Measurements from ENCODE around the gene LDLR. TPM values are rescaled to one million over a fixed set of nuclear protein-coding genes. Genes with fewer than 3 reads are reported as not detected.
"Not testable (repeated sequence)": the region's sequence is repeated elsewhere in the genome, so short reads cannot be mapped to it uniquely, and the experiment has no call there.

LDLR gene
- total RNA-seq, 1 donor from 2014 or later, result 123 TPM

DNA sequence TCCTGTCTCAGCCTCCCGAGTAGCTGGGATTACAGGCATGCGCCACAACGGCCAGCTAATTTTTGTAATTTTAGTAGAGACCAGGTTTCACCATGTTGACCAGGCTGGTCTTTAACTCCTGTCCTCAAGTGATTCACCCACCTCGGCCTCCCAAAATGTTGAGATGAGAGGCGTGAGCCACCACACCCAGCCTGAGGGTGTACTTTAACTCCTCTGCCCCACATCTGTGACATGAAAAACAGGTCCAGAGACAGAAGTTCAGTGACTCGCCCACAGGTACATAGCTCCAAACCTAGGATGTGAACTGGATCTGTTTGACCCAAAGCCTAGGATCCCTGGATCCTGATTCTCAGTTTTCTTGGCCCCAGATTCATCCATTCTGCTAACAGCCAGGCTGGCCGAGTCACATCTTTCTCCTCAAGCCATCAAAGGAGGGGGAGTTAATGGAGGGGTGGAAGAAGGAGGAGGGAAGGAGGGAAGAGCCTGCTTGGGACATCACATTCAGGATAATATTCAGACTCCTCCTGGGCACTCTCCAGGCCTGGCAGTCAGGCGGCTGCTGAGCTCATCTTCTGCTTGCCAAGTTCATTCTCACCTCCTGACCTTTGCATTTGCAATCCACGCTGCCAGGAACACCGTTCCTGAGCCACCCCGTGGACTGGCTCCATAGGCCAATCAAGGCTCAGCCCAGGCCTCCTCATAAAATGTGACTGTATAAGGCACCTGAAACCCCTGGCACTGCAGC lies 63.2 kb downstream of the LDLR start:
- peak; percentile 84 for DNase-seq (ENCODE audit: low read depth)
- TF ChIP-seq CTCF (conservative IDR thresholded peaks at IDR 0.05; ENCODE audit: low read depth, low read length), result no peak
- no peak overlapping the region for H3K4me3 ChIP-seq (ENCODE audit: low read depth, low read length)

GRCh38 chr19:11154683-11155047 lies 65.4 kb downstream of the LDLR start:
- TF ChIP-seq CTCF (conservative IDR thresholded peaks at IDR 0.05; ENCODE audit: low read depth, low read length), result no peak
- DNase-seq (ENCODE audit: low read depth), result no peak
- peak overlapping the region; percentile 67 for H3K4me3 ChIP-seq (ENCODE audit: low read depth, low read length)

GRCh38 chr19:11155373-11156120 lies 66.3 kb downstream of the LDLR start, which contains the start of gene SPC24:
TSS of gene SPC24 (minus strand) at chr19:11155782. CDS start at chr19:11155776, 6 bp downstream.
- TF ChIP-seq CTCF (conservative IDR thresholded peaks at IDR 0.05; ENCODE audit: low read depth, low read length), result no peak
- peak; percentile 87 for DNase-seq (ENCODE audit: low read depth)

GRCh38 chr19:11159598-11160439 lies 70.6 kb downstream of the LDLR start:
- no peak for DNase-seq (ENCODE audit: low read depth)
- no peak for TF ChIP-seq CTCF (conservative IDR thresholded peaks at IDR 0.05; ENCODE audit: low read depth, low read length)

More at GRCh38 chr19:11155373-11156120, 66.3 kb downstream of the LDLR start, which contains the start of gene SPC24:
- peak within 1 kb of the TSS; percentile 67 for H3K4me3 ChIP-seq (ENCODE audit: low read depth, low read length)

GRCh38 chr19:11160440-11160768 lies 71.1 kb downstream of the LDLR start:
- not testable (repeated sequence) for H3K4me3 ChIP-seq (ENCODE audit: low read depth, low read length); DNase-seq (ENCODE audit: low read depth)

More at GRCh38 chr19:11159598-11160439, 70.6 kb downstream of the LDLR start:
- H3K4me3 ChIP-seq (ENCODE audit: low read depth, low read length), result no peak overlapping the region

DNA sequence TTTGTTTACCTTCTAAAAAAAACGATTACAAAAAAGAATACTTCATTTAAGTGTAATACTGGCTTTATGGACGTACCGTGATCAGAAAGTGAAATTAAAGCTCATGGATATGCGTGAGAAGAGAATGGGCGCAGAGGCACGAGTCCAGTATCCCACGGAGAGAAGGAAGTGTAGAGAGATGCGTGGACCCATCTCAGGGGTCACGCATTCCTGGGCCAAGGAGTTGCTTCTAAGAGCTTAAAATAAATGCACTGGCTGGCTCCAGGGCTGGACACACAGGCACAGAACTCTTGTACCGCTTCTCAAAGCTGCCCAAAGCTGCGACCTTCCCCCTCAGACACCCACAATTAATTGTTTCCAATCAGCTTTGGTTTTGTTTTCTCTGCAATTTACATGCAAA lies 75.0 kb downstream of the LDLR start:
- no peak for DNase-seq (ENCODE audit: low read depth)
- H3K4me3 ChIP-seq (ENCODE audit: low read depth, low read length), result no peak overlapping the region
- no peak for TF ChIP-seq CTCF (conservative IDR thresholded peaks at IDR 0.05; ENCODE audit: low read depth, low read length)

DNA sequence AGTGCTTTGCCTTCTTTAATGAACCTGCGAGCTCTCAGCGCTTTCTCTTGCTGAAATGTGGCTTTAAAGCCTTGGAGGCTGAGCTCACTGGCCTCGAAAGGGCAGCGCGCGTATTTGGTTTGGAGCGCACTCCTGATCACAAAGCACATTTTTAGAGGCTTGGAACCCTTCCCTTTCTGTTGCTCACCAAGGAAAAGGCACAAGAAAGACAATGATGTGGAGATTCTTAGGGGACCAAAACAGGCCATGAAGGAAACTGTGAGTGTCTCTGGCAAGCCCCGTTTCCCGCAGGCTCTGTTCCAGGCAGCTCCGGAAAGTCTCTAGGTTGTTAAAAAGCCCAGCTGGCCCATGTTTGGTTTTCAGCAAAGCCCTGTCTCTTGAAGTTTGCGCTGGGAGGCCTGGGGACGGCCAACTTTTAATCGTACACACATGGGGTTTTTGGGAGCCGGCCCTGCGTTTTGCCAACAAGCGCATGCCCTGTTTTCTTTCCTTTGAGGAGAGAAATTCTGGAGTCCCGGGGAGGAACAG lies 75.7 kb downstream of the LDLR start:
- DNase-seq (ENCODE audit: low read depth), result no peak
- no peak overlapping the region for H3K4me3 ChIP-seq (ENCODE audit: low read depth, low read length)
- TF ChIP-seq CTCF (conservative IDR thresholded peaks at IDR 0.05; ENCODE audit: low read depth, low read length), result no peak

All from epithelial cell of proximal tubule (primary cell).